Fibroblast of lung (primary cell): ENCODE data around the gene GRIK1. TPM values are rescaled to one million over a fixed set of nuclear protein-coding genes. Genes with fewer than 3 reads are reported as not detected.
A peak's percentile ranks its signal among the peaks of the same experiment; 100 is the strongest.

Experiments used
- DNase-seq, 2 donors: peaks; one replicate each; pipeline versions ENCODE4 v3.0.0 to v3.0.0-alpha.2; 2010; ENCODE audit warnings: low read depth in 2 of 2
- H2AFZ ChIP-seq: 2 replicates; pipeline ENCODE4 v1.5.1; 2012; ENCODE audit warnings: low read length, control low read depth, inconsistent platforms
- H3K27ac ChIP-seq: 2 replicates; pipeline ENCODE4 v1.5.1; 2011; ENCODE audit warnings: low read length, control low read depth; ENCODE audit not compliant: insufficient read depth
- H3K27me3 ChIP-seq: 2 replicates; pipeline ENCODE4 v1.5.1; 2011; ENCODE audit warnings: mild to moderate bottlenecking, low read length; ENCODE audit not compliant: control insufficient read depth, insufficient read depth
- H3K36me3 ChIP-seq: 2 replicates; pipeline ENCODE4 v1.5.1; 2011; ENCODE audit warnings: low read length; ENCODE audit not compliant: control insufficient read depth, insufficient read depth
- H3K4me1 ChIP-seq: 2 replicates; pipeline ENCODE4 v1.5.1; 2011; ENCODE audit warnings: low read length; ENCODE audit not compliant: control insufficient read depth, insufficient read depth; ENCODE audit errors: extremely low read depth
- H3K4me2 ChIP-seq: 2 replicates; pipeline ENCODE4 v1.5.1; 2011; ENCODE audit warnings: low read length, control low read depth; ENCODE audit not compliant: insufficient read depth; ENCODE audit errors: extremely low read depth
- H3K4me3 ChIP-seq, 4 experiments: fragments of 200-600 bp in 1 of 4; sonication (generic) in 1 of 4; replicated peaks in 1 of 4; 2 replicates each; pipeline ENCODE4 v1.5.1; 2011 to 2016; ENCODE audit warnings: low read length in 4 of 4, low read depth in 3 of 4, mild to moderate bottlenecking in 3 of 4, control low read depth in 2 of 4, inconsistent platforms in 1 of 4, mixed read lengths in 1 of 4; ENCODE audit not compliant: insufficient read depth in 1 of 4; ENCODE audit errors: control extremely low read depth in 1 of 4
- H3K79me2 ChIP-seq: 2 replicates; pipeline ENCODE4 v1.5.1; 2012; ENCODE audit warnings: mild to moderate bottlenecking, low read length, inconsistent platforms; ENCODE audit not compliant: control insufficient read depth, insufficient read depth
- H3K9ac ChIP-seq: 2 replicates; pipeline ENCODE4 v1.5.1; 2011; ENCODE audit warnings: mild to moderate bottlenecking, low read length, control low read depth; ENCODE audit not compliant: insufficient read depth
- H3K9me3 ChIP-seq: 2 replicates; pipeline ENCODE4 v1.5.1; 2012; ENCODE audit warnings: low read depth, low read length; ENCODE audit not compliant: control insufficient read depth, insufficient read depth
- H4K20me1 ChIP-seq: 2 replicates; pipeline ENCODE4 v1.5.1; 2011; ENCODE audit warnings: low read length; ENCODE audit not compliant: control insufficient read depth, insufficient read depth; ENCODE audit errors: extremely low read depth
- CTCF ChIP-seq, 2 donors: IDR thresholded peaks in 1 of 2; conservative IDR thresholded peaks in 1 of 2; 1 replicate in 1 of 2; 2 replicates in 1 of 2; pipeline ENCODE4 v1.5.1; 2011 to 2012; ENCODE audit warnings: low read length in 2 of 2, control low read depth in 1 of 2, inconsistent platforms in 1 of 2, low read depth in 1 of 2, mild to moderate bottlenecking in 1 of 2
- EZH2 ChIP-seq: IDR thresholded peaks from 2 replicates; pipeline ENCODE4 v1.5.1; 2012; ENCODE audit warnings: low read length, control low read depth, mild to moderate bottlenecking; ENCODE audit errors: missing control alignments
- polyA plus RNA-seq, 2 donors: library from polyadenylated mRNA; depleted of rRNA in 1 of 2; stranded (reverse) in 1 of 2; unstranded in 1 of 2; fragments of >200 nt; gene quantifications; 2 replicates each; pipeline ENCODE4 v1.2.1, GENCODE V29; 2011 to 2012; ENCODE audit warnings: missing spikeins in 1 of 2
- total RNA-seq: library from RNA; depleted of rRNA; stranded (reverse); fragments of >200 nt; gene quantifications from 2 replicates; pipeline ENCODE4 v1.2.1, GENCODE V29; 2014

GRIK1 gene
- total and polyA plus RNA-seq, 2 donors (not counting 1 experiment from before 2014, with no cell fraction given), result not detected

GRCh38 chr21:29526545-29526944 lies 413.3 kb downstream of the GRIK1 start:
- H3K79me2 ChIP-seq, result no peaks in the 10 kb centered on the region
- no peaks in the 10 kb centered on the region for H3K4me1 ChIP-seq
- H3K27me3 ChIP-seq, result no peaks in the 10 kb centered on the region
- H3K36me3 ChIP-seq, result no peaks in the 10 kb centered on the region
- H3K4me3 ChIP-seq, result no peak overlapping the region
- no peaks in the 10 kb centered on the region for H3K9me3 ChIP-seq
- no peaks in the 10 kb centered on the region for H4K20me1 ChIP-seq
- no peak overlapping the region for H3K9ac ChIP-seq
- no peak for DNase-seq
- H3K4me2 ChIP-seq, result no peak overlapping the region
- TF ChIP-seq CTCF (conservative IDR thresholded peaks at IDR 0.05 in 1 of 2, IDR thresholded peaks at IDR 0.05 in 1 of 2; ENCODE audit: low read depth in 1 of 2, low read length in 2 of 2), result no peak
- TF ChIP-seq EZH2, result no peak
- no peak overlapping the region for H3K27ac ChIP-seq
- no peak overlapping the region for H2AFZ ChIP-seq

GRCh38 chr21:29524055-29524454 lies 415.7 kb downstream of the GRIK1 start:
- no peak overlapping the region for H3K4me2 ChIP-seq
- peak in 1 of 2 donors; percentile 56 for DNase-seq
- H3K79me2 ChIP-seq, result no peaks in the 10 kb centered on the region
- no peak overlapping the region for H3K4me3 ChIP-seq
- no peak overlapping the region for H3K9ac ChIP-seq
- no peaks in the 10 kb centered on the region for H3K27me3 ChIP-seq
- H4K20me1 ChIP-seq, result no peaks in the 10 kb centered on the region
- H3K27ac ChIP-seq, result no peak overlapping the region
- no peaks in the 10 kb centered on the region for H3K36me3 ChIP-seq
- H3K9me3 ChIP-seq, result no peaks in the 10 kb centered on the region
- H3K4me1 ChIP-seq, result no peaks in the 10 kb centered on the region
- H2AFZ ChIP-seq, result no peak overlapping the region
- no peak for TF ChIP-seq CTCF (conservative IDR thresholded peaks at IDR 0.05 in 1 of 2, IDR thresholded peaks at IDR 0.05 in 1 of 2; ENCODE audit: low read depth in 1 of 2, low read length in 2 of 2)
- TF ChIP-seq EZH2, result no peak

- Histone ChIP-seq H3K36me3 (no peaks in the 10 kb centered on the region), H3K4me3 (no peak overlapping the region), H3K27ac (no peak overlapping the region), H4K20me1 (no peaks in the 10 kb centered on the region), H3K79me2 (no peaks in the 10 kb centered on the region), H3K27me3 (no peaks in the 10 kb centered on the region), H3K9me3 (no peaks in the 10 kb centered on the region), H3K4me2 (no peak overlapping the region), H2AFZ (no peak overlapping the region), H3K4me1 (no peaks in the 10 kb centered on the region), H3K9ac (no peak overlapping the region)
- DNase-seq, result peak; percentile 26 to 82
- TF ChIP-seq CTCF (conservative IDR thresholded peaks at IDR 0.05 in 1 of 2, IDR thresholded peaks at IDR 0.05 in 1 of 2; ENCODE audit: low read depth in 1 of 2, low read length in 2 of 2), result no peak
- no peak for TF ChIP-seq EZH2
Measured at GRCh38 chr21:29523646-29524045, 416.1 kb downstream of the GRIK1 start.
